Measurements from ENCODE around the gene ELMO3. TPM values are rescaled to one million over a fixed set of nuclear protein-coding genes. Genes with fewer than 3 reads are reported as not detected.

The ELMO3 gene
- total and polyA plus RNA-seq, 2 of the 13 experiments (the other 11 are each of a cell fraction or from before 2014, with no cell fraction given): 2.6 to 4.0 TPM

DNA sequence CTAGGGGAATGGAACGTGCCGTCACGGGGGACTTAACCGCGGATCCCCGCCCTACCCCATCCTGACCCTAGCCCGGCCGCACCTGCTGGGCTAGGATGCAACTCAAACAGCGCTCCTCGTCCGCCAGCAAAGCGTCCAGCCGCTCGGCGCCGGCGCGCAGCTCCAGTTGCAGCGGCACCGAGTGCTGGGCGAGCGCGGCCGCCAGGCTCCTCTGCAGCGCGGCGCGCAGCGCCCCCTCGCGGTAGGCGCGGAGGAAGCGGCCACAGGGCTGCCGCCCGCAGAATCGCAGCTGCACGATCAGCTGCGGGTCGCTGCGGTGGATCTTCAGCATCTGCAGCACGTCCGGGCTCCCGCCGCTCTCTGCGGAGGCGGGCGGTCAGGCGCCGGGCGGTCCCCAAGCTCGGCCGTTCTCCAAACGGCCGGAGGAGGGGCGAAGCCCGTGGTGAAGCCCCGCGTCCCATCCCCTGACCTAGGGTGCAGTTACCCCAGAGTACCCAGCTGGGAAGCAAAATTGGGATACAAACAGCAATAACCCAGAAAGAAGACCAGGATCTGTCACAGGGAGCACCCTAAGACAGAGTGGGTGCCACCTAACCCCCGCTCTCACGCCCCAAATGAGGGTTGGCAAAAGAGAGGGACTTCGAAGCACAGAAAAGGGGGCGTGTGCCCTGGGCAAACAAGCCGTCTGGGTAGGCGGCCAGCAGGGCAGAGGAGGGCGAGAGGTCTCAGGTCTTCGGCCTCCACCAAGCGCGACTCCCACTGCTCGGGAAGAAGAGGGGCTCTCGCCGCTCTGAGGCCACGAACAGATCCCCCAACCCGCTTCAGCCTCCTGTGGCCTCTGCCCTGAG, 43.4 kb upstream of the ELMO3 start (continued):
- TF ChIP-seq, protein P1, sequence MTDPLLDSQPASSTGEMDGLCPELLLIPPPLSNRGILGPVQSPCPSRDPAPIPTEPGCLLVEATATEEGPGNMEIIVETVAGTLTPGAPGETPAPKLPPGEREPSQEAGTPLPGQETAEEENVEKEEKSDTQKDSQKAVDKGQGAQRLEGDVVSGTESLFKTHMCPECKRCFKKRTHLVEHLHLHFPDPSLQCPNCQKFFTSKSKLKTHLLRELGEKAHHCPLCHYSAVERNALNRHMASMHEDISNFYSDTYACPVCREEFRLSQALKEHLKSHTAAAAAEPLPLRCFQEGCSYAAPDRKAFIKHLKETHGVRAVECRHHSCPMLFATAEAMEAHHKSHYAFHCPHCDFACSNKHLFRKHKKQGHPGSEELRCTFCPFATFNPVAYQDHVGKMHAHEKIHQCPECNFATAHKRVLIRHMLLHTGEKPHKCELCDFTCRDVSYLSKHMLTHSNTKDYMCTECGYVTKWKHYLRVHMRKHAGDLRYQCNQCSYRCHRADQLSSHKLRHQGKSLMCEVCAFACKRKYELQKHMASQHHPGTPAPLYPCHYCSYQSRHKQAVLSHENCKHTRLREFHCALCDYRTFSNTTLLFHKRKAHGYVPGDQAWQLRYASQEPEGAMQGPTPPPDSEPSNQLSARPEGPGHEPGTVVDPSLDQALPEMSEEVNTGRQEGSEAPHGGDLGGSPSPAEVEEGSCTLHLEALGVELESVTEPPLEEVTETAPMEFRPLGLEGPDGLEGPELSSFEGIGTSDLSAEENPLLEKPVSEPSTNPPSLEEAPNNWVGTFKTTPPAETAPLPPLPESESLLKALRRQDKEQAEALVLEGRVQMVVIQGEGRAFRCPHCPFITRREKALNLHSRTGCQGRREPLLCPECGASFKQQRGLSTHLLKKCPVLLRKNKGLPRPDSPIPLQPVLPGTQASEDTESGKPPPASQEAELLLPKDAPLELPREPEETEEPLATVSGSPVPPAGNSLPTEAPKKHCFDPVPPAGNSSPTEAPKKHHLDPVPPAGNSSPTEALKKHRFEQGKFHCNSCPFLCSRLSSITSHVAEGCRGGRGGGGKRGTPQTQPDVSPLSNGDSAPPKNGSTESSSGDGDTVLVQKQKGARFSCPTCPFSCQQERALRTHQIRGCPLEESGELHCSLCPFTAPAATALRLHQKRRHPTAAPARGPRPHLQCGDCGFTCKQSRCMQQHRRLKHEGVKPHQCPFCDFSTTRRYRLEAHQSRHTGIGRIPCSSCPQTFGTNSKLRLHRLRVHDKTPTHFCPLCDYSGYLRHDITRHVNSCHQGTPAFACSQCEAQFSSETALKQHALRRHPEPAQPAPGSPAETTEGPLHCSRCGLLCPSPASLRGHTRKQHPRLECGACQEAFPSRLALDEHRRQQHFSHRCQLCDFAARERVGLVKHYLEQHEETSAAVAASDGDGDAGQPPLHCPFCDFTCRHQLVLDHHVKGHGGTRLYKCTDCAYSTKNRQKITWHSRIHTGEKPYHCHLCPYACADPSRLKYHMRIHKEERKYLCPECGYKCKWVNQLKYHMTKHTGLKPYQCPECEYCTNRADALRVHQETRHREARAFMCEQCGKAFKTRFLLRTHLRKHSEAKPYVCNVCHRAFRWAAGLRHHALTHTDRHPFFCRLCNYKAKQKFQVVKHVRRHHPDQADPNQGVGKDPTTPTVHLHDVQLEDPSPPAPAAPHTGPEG (CRISPR knock-in tag; IDR thresholded peaks at IDR 0.05): peak; percentile 76
- TF ChIP-seq SMAD1 (CRISPR knock-in tag; IDR thresholded peaks at IDR 0.05; ENCODE audit: borderline replicate concordance, low read depth) (peak; percentile 62; the same call in 1 of the 2 replicates), STAG1 (CRISPR knock-in tag; IDR thresholded peaks at IDR 0.05) (peak; percentile 99), RAD51 (IDR thresholded peaks at IDR 0.05; ENCODE audit: borderline replicate concordance) (no peak), RARG (CRISPR knock-in tag; IDR thresholded peaks at IDR 0.05; ENCODE audit: low read depth) (no peak), MAFK (conservative IDR thresholded peaks at IDR 0.05 in 1 of 2, IDR thresholded peaks at IDR 0.05 in 1 of 2; ENCODE audit: low read length in 2 of 2) (no peak), KMT2B (CRISPR knock-in tag; IDR thresholded peaks at IDR 0.05) (no peak), ZNF451 (CRISPR knock-in tag; IDR thresholded peaks at IDR 0.05) (no peak; the same call in 1 of the 2 replicates), POLR2AphosphoS2 (IDR thresholded peaks at IDR 0.05; ENCODE audit: low read depth, low read length) (no peak)
- TF ChIP-seq, protein P2, sequence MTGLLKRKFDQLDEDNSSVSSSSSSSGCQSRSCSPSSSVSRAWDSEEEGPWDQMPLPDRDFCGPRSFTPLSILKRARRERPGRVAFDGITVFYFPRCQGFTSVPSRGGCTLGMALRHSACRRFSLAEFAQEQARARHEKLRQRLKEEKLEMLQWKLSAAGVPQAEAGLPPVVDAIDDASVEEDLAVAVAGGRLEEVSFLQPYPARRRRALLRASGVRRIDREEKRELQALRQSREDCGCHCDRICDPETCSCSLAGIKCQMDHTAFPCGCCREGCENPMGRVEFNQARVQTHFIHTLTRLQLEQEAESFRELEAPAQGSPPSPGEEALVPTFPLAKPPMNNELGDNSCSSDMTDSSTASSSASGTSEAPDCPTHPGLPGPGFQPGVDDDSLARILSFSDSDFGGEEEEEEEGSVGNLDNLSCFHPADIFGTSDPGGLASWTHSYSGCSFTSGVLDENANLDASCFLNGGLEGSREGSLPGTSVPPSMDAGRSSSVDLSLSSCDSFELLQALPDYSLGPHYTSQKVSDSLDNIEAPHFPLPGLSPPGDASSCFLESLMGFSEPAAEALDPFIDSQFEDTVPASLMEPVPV (CRISPR knock-in tag; IDR thresholded peaks at IDR 0.05): peak; percentile 32; the same call in 1 of the 2 replicates
- TF ChIP-seq, protein P3, sequence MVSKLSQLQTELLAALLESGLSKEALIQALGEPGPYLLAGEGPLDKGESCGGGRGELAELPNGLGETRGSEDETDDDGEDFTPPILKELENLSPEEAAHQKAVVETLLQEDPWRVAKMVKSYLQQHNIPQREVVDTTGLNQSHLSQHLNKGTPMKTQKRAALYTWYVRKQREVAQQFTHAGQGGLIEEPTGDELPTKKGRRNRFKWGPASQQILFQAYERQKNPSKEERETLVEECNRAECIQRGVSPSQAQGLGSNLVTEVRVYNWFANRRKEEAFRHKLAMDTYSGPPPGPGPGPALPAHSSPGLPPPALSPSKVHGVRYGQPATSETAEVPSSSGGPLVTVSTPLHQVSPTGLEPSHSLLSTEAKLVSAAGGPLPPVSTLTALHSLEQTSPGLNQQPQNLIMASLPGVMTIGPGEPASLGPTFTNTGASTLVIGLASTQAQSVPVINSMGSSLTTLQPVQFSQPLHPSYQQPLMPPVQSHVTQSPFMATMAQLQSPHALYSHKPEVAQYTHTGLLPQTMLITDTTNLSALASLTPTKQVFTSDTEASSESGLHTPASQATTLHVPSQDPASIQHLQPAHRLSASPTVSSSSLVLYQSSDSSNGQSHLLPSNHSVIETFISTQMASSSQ (IDR thresholded peaks at IDR 0.05; ENCODE audit: low read depth): no peak
- TF ChIP-seq, protein P3 (CRISPR knock-in tag; IDR thresholded peaks at IDR 0.05; ENCODE audit: borderline replicate concordance): peak; percentile 51; the same call in 1 of the 2 replicates
- TF ChIP-seq, protein P4, sequence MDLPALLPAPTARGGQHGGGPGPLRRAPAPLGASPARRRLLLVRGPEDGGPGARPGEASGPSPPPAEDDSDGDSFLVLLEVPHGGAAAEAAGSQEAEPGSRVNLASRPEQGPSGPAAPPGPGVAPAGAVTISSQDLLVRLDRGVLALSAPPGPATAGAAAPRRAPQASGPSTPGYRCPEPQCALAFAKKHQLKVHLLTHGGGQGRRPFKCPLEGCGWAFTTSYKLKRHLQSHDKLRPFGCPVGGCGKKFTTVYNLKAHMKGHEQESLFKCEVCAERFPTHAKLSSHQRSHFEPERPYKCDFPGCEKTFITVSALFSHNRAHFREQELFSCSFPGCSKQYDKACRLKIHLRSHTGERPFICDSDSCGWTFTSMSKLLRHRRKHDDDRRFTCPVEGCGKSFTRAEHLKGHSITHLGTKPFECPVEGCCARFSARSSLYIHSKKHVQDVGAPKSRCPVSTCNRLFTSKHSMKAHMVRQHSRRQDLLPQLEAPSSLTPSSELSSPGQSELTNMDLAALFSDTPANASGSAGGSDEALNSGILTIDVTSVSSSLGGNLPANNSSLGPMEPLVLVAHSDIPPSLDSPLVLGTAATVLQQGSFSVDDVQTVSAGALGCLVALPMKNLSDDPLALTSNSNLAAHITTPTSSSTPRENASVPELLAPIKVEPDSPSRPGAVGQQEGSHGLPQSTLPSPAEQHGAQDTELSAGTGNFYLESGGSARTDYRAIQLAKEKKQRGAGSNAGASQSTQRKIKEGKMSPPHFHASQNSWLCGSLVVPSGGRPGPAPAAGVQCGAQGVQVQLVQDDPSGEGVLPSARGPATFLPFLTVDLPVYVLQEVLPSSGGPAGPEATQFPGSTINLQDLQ (CRISPR knock-in tag; IDR thresholded peaks at IDR 0.05): no peak

Data from HepG2 (cell line).